ENCODE results near the gene CALN1.
"Not testable (repeated sequence)": the region's sequence is repeated elsewhere in the genome, so short reads cannot be mapped to it uniquely, and the experiment has no call there.

Gene CALN1

DNA sequence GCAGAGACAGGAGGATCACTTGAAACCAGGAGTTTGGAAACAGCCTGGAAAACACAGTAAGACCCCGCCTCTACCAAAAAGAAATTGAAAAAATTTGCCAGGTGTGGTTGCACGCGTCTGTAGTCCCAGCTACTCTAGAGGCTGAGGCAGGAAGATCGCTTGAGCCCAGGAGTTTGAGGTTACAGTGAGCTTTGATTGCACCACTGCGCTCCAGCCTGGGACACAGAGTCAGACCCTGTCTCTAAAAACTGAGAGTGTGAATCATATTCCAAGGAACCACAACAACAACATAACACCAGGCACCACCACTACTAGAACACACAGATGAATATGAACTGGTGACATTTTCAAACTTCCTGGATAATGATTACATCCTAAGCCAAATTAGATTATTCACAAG lies 324.2 kb downstream of the CALN1 start:
- DNase-seq (ENCODE audit: low read depth) = no peak

GRCh38 chr7:72080865-72081510 lies 331.1 kb downstream of the CALN1 start:
- DNase-seq (ENCODE audit: low read depth) = no peak

DNA sequence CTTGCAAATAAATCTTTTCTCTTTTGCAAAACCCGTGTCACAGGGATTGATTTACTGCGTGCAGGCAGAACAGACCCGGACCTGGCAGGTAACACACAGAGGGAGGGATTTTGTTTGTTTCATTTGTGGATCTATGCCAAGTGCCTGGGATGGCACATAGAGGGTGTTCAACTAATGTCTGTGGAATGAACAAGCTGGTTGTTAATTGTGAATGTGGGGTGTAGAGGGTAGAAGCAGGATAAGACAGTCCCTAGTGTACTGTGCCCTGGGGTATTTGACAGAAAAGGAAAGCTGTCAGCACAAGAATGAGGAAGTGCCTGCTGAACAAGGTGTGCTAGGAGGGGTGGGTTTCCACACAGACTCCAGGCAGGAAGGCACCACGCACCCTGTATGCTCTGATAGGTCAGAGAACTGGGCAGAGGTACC lies 331.8 kb downstream of the CALN1 start:
- DNase-seq (ENCODE audit: low read depth) = no peak

- DNase-seq (ENCODE audit: low read depth) = no peak
These were observed 333.3 kb downstream of the CALN1 start for GRCh38 chr7:72078856-72079255.

DNA sequence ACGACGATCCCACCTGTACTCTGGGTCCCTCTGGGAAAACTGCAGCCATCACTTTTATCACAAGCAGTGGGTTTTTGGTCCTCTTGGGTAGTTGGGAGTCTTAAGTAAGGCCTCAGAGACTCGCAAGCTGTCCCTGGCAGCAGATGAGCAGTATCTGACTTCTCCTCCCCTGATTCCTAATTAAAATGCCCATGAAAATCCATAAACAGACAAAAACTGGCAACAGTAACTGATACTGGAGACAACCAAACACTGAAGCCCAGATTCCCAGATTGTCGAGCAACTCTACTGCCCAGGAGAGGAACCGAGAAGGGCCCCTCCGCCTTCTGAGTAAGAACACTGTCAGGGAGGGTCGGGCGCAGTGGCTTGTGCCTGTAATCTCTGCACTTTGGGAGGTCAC lies 333.8 kb downstream of the CALN1 start:
- DNase-seq (ENCODE audit: low read depth) = no peak

DNA sequence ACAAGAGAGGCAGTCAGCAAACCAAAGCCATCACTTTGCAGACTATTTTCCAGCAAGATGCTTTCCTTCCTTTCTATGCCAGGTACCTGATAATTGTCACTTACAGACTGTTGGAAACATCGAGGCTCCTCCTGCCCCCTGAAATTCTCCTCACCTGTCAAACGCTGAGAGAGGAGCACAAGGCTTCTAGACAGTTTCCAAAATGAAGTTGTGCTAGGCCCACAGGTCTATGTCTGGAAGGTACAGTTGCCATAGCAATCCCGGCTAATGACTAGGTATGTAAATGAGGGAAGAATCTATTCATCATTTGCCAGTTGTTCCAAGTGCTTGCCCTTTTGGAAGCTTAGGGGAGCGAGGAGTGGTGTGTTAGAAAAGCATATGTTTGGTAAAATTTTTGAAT lies 334.4 kb downstream of the CALN1 start:
- no peak for DNase-seq (ENCODE audit: low read depth)

- no peak for DNase-seq (ENCODE audit: low read depth)
These were observed 339.2 kb downstream of the CALN1 start for GRCh38 chr7:72072901-72073300.

- no peak for DNase-seq (ENCODE audit: low read depth)
These were observed 342.9 kb downstream of the CALN1 start for GRCh38 chr7:72069263-72069662.

DNA sequence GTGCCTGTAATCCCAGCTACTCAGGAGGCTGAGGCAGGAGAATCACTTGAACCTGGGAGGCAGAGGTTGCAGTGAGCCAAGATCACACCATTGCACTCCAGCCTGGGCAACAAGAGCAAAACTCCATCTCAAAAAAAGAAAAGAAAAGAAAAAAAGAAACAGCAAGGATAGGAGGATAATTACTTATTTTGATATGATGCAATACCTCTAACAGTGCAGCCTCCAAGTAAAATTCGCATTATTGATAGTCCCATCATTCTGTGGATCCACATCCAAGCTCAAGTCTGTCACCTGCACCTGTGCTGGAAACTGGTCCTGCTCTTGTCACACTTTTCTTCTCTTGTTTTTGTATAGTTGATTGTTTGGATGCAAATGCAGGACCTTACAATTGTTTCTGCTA lies 346.4 kb downstream of the CALN1 start:
- not testable (repeated sequence) for DNase-seq (ENCODE audit: low read depth)

DNA sequence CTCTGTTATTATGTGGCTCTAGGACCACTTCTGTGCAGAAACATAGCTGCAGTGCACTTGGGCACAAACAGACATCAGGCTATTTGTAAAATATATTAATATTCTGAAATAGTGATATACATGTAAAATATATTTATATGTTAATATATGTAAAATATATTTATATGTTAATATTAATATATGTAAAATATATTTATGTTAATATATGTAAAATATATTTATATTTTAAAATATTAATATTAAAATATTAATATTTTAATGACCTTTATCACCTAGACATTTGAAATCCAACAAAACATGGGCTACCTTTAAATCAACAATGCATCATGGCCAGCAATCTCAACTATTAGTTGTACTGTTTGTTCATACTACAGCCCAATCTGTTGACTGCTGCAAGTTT lies 347.2 kb downstream of the CALN1 start:
- no peak for DNase-seq (ENCODE audit: low read depth)

DNA sequence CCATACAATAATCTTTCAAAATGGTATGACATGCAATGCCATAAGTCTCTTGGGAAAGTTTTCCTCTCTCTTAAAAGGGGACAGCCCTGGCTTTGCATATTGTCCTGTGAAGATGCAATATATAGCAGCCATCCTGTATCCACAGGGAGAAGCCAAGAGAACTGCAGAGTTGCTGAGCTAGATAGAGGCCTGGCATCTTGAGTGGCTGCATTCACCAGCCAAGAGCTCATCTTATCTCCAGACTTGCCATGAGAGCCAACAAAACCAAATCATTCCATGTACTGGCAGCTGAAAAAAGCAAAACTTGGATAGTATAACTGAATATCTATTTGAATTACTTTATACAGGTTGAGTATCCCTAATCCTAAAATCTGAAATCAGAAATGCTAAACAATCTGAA lies 348.8 kb downstream of the CALN1 start:
- DNase-seq (ENCODE audit: low read depth) = no peak

DNA sequence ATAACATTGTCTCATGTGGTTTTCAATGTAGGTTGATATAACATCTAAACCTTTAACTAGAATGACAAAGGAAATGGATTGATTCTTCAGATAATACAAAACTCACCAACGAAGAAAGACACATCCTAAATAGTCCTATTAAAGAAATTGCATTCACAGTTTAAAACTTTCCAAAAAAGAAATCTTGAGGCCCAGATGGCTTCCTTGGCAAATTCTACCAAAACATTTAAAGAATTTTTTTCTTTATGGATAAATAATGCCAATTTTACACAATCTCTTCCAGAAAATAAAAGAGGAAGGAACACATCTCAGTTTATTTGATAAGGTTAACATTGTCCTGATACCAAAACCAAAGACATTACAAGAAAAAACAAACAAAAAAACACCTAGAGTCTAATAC lies 349.5 kb downstream of the CALN1 start:
- no peak for DNase-seq (ENCODE audit: low read depth)

- no peak for DNase-seq (ENCODE audit: low read depth)
These were observed 352.2 kb downstream of the CALN1 start for GRCh38 chr7:72059925-72060324.

GRCh38 chr7:72058579-72058978 lies 353.6 kb downstream of the CALN1 start:
- DNase-seq (ENCODE audit: low read depth) = no peak

- DNase-seq (ENCODE audit: low read depth) = no peak
These were observed 354.3 kb downstream of the CALN1 start for GRCh38 chr7:72057796-72058195.

DNA sequence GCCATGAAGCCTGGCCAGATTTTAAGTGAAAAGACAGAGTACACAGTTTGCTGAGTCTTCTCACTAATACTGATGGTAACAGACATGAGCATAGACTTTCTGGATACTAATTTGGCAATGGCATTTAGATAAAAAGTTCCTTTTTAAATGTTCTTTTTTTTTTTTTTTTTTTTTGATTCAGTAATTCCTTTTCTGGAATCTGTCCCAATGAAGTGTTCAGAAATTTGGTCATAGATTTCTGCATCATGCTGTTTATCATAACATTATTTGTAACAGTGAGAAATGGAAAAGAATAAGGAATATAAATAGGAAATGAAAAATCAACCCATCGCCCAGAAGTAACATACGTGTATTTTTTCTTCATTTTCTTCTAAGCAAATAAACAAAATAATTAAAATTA lies 354.9 kb downstream of the CALN1 start:
- no peak for DNase-seq (ENCODE audit: low read depth)

- no peak for DNase-seq (ENCODE audit: low read depth)
These were observed 356.7 kb downstream of the CALN1 start for GRCh38 chr7:72055426-72055825.

GRCh38 chr7:72053292-72053691 lies 358.8 kb downstream of the CALN1 start:
- DNase-seq (ENCODE audit: low read depth) = no peak

DNA sequence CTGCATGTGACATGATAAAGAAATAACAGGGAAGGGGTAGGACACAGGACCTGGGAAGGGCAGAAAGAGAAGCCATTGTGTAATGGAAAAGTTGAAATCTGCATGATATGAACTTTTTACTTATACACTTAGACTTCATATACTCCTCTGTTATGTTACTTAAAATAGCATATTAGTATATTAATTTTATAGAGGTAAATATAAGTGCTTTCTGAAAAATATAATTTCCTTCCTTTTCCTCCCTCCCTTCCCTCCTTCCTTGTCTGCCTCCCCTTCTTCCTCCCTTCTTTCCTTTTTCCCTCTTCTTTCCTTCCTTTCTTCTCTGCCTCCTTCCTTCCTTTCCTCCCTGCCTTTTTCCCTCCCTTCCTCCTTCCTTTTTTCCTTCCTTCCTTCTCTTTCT lies 363.7 kb downstream of the CALN1 start:
- no peak for DNase-seq (ENCODE audit: low read depth)

DNA sequence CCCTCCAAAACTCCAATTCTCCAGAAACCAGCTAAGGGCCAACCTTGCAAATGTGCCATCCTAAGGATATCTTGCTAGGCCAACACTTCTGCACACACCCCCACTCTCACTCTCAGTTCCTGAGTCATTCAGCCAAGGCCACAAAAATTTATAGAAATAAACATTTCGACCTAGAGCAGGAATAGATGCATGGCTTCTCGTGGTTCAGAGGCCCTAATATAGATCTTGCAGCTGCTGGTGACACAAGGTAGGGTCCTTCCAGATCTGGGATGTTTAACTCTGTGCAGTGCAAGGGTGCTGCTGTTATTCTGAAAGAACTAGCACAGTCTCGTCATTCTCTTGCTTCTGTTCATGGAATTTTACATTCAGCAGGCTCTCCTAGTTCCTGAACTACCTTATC lies 369.3 kb downstream of the CALN1 start:
- no peak for DNase-seq (ENCODE audit: low read depth)

DNA sequence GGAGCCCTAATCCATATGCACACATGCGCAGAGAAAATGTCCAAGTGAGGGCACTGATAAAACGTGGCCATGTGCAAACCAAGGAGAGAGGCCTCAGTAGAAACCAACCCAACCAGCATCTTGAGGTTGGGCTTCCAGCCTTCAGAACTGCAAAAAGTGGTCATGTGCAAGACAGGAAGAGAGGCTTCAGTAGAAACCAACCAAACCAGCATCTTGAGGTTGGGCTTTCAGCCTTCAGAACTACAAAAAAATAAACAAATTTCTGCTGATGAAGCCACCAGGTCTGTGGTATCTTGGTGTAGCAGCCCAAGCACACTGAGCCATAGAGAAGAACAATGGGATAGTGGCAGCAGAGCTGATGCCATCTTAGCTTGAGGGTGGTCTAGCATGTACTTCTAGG lies 371.5 kb downstream of the CALN1 start:
- no peak for DNase-seq (ENCODE audit: low read depth)

DNA sequence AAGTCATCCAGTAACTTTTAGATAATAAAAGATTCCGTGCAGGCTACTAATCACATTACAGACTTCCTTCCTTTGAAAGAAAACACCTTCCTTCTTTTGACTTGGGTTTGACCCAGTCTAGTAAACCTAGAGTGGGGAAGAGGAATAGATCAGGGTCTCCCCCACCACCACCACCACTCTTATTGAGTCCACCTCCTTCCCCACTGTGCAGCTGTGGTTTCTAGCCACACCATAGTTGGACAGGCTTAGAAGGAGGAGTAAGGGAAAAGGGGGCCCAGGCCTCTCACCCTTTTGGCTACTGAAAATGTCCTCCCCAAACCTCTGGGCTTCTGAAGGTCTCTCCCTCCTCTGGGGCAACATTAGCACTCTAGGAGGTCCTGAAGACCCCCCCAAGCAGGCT lies 372.7 kb downstream of the CALN1 start:
- DNase-seq (ENCODE audit: low read depth) = no peak

GRCh38 chr7:72038022-72038732 lies 374.0 kb downstream of the CALN1 start:
- DNase-seq (ENCODE audit: low read depth) = no peak

DNA sequence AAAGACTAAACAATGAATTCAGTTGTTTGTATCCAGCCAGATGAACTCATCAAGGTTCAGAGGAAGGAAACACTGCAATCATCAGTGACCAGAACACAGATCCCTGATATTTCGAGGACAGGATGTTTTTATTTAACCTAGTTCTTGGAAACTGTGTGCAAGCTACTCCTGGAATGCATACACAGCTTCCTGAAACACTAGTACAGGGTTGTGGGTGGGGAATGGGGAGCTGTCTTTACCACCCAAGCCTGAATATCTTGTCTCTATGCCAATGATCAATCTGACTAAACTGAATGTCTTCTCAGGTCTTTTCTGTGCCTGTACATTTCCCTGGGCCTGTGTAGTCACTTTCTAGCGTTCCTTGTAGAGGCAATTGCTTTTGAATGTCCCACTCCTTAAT lies 374.6 kb downstream of the CALN1 start:
- DNase-seq (ENCODE audit: low read depth) = no peak
